IPS-15b (cell line): ENCODE results near the gene ZPBP2.
"Not testable (repeated sequence)": the region's sequence is repeated elsewhere in the genome, so short reads cannot be mapped to it uniquely, and the experiment has no call there.

Experiments
- H3K27me3 ChIP-seq: one replicate; pipeline ENCODE4 v1.6.1; 2013; ENCODE audit warnings: low read length; ENCODE audit not compliant: control insufficient read depth, insufficient read depth
- H3K36me3 ChIP-seq: one replicate; pipeline ENCODE4 v1.6.1; 2013; ENCODE audit warnings: low read length; ENCODE audit not compliant: control insufficient read depth, insufficient read depth
- H3K4me1 ChIP-seq: one replicate; pipeline ENCODE4 v1.6.1; 2013; ENCODE audit warnings: mild to moderate bottlenecking, low read length; ENCODE audit not compliant: control insufficient read depth, insufficient read depth
- H3K4me3 ChIP-seq: one replicate; pipeline ENCODE4 v1.5.1; 2013; ENCODE audit warnings: low read depth, low read length
- H3K9ac ChIP-seq: one replicate; pipeline ENCODE4 v1.6.1; 2013; ENCODE audit warnings: low read depth, mild to moderate bottlenecking, low read length
- H3K9me3 ChIP-seq: one replicate; pipeline ENCODE4 v1.6.1; 2013; ENCODE audit warnings: mild to moderate bottlenecking, low read length; ENCODE audit not compliant: control insufficient read depth, insufficient read depth

The ZPBP2 gene

DNA sequence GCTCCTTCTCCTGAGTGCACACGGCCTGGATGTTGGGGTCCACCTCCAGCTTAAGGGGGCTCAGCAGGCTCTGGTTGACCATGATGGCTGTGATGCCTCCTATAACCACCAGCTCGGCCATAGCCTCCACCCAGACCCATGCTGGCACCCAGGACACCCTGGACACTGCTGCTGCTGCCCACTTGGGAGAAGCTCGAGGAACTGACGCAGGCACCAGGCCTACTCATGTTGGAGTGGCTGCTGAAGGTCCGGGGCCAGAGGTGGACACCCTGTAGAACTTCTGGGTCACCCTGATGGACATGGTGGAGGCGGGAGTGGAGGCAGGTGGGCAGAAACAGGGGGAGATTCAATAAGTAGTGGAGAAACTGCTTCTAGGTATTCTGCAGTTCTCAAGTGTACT, 31.9 kb upstream of the ZPBP2 start:
- Histone ChIP-seq H3K36me3 (no peaks in the 10 kb centered on the region), H3K4me1 (no peaks in the 10 kb centered on the region), H3K27me3 (no peaks in the 10 kb centered on the region), H3K9me3 (no peaks in the 10 kb centered on the region), H3K9ac (no peak overlapping the region), H3K4me3 (no peak overlapping the region)

DNA sequence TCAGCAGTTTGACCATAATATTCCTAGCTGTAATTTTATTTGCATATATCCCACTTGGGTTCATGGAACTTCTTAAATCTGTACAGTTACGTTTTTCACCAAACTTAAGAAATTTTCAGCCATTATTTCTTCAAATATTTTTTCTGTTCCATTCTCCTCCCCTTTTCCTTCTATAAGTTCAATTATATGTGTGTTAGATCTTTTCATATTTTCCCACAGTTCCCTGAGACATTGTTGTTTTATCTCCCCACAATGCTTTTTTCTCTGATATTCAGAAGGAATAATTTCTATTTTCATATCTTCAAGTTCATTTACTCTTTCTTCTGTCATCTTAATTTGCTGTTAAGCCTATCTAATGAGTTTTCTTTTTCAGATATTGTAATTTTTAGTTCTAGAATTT, 29.9 kb upstream of the ZPBP2 start:
- Histone ChIP-seq H3K9me3 (no peaks in the 10 kb centered on the region), H3K4me1 (no peaks in the 10 kb centered on the region), H3K4me3 (no peak overlapping the region), H3K36me3 (no peaks in the 10 kb centered on the region), H3K27me3 (no peaks in the 10 kb centered on the region), H3K9ac (no peak overlapping the region)

GRCh38 chr17:39838784-39839183, 29.2 kb upstream of the ZPBP2 start:
- H3K4me3 ChIP-seq: no peak overlapping the region
- H3K4me1 ChIP-seq: no peaks in the 10 kb centered on the region
- H3K36me3 ChIP-seq: no peaks in the 10 kb centered on the region
- no peak overlapping the region for H3K9ac ChIP-seq
- H3K27me3 ChIP-seq: no peaks in the 10 kb centered on the region
- H3K9me3 ChIP-seq: no peaks in the 10 kb centered on the region

- Histone ChIP-seq H3K4me3 (no peak overlapping the region), H3K9ac (no peak overlapping the region), H3K9me3 (no peaks in the 10 kb centered on the region), H3K27me3 (no peaks in the 10 kb centered on the region), H3K4me1 (no peaks in the 10 kb centered on the region), H3K36me3 (no peaks in the 10 kb centered on the region)
These were observed 26.8 kb upstream of the ZPBP2 start for GRCh38 chr17:39841134-39841683.

- Histone ChIP-seq H3K9ac (no peak overlapping the region), H3K4me1 (no peaks in the 10 kb centered on the region), H3K9me3 (no peaks in the 10 kb centered on the region), H3K36me3 (no peaks in the 10 kb centered on the region), H3K27me3 (no peaks in the 10 kb centered on the region), H3K4me3 (no peak overlapping the region)
These were observed 22.8 kb upstream of the ZPBP2 start for GRCh38 chr17:39845052-39845846.

GRCh38 chr17:39846205-39846604, 21.8 kb upstream of the ZPBP2 start:
- no peaks in the 10 kb centered on the region for H3K9me3 ChIP-seq
- H3K9ac ChIP-seq: no peak overlapping the region
- no peak overlapping the region for H3K4me3 ChIP-seq
- H3K27me3 ChIP-seq: no peaks in the 10 kb centered on the region
- no peaks in the 10 kb centered on the region for H3K4me1 ChIP-seq
- no peaks in the 10 kb centered on the region for H3K36me3 ChIP-seq

GRCh38 chr17:39848600-39848999, 19.4 kb upstream of the ZPBP2 start:
- Histone ChIP-seq H3K36me3 (no peaks in the 10 kb centered on the region), H3K4me3 (no peak overlapping the region), H3K27me3 (no peaks in the 10 kb centered on the region), H3K9me3 (no peaks in the 10 kb centered on the region), H3K4me1 (no peaks in the 10 kb centered on the region), H3K9ac (no peak overlapping the region)

- not testable (repeated sequence) for H3K36me3 ChIP-seq, H3K9me3 ChIP-seq, H3K9ac ChIP-seq, H3K27me3 ChIP-seq, H3K4me1 ChIP-seq, H3K4me3 ChIP-seq
These were observed 17.8 kb upstream of the ZPBP2 start for GRCh38 chr17:39850186-39850585.

DNA sequence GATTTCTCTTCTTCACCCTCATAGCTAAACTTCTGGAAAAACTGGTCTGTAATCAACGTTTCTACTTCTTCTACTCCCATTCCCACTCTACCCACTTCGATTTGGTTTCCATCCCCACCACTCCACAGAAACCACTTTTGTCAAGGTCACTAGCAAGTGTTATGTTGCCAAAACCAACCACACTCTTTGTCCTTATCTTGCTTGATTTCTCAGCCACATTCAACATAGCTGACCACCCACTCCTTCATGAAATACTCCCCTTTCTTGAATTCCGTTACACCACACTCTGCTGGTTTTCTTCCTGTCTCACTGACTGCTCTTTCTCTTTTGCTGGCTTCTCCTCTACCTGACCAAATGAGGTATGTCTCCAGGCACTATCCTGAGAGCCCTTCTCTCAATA, 15.8 kb upstream of the ZPBP2 start:
- no peaks in the 10 kb centered on the region for H3K4me1 ChIP-seq
- H3K9ac ChIP-seq: no peak overlapping the region
- H3K4me3 ChIP-seq: no peak overlapping the region
- no peaks in the 10 kb centered on the region for H3K36me3 ChIP-seq
- no peaks in the 10 kb centered on the region for H3K27me3 ChIP-seq
- H3K9me3 ChIP-seq: no peaks in the 10 kb centered on the region

- no peaks in the 10 kb centered on the region for H3K4me1 ChIP-seq
These were observed 13.1 kb upstream of the ZPBP2 start for GRCh38 chr17:39854909-39855308.

GRCh38 chr17:39855911-39856649, 11.9 kb upstream of the ZPBP2 start:
- H3K27me3 ChIP-seq: not testable (repeated sequence)

More at GRCh38 chr17:39854909-39855308, 13.1 kb upstream of the ZPBP2 start:
- Histone ChIP-seq H3K27me3 (no peaks in the 10 kb centered on the region), H3K36me3 (no peaks in the 10 kb centered on the region), H3K4me3 (no peak overlapping the region), H3K9me3 (no peaks in the 10 kb centered on the region), H3K9ac (no peak overlapping the region)

DNA sequence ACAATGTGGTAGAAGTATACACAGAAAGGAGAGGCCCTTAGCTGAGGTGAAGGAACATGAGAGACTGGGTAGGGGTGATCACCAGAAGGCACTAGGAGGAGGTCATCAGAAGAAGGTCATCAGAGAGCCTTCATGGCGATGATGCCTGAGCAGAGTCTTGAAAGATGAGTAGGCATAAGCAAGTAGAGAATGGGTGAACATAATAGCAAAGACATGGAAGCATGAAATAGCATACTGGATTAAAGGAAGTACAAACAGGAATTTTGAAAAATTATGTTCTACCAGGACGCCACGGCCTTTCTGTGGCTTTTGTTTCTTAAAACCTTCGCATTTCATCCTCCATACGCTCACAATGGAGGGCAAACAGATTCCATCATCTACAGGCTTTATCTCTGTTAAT, 6.8 kb upstream of the ZPBP2 start:
- Histone ChIP-seq H3K4me3 (no peak overlapping the region), H3K36me3 (no peaks in the 10 kb centered on the region), H3K27me3 (peaks cover 38% of the 10 kb centered on the region), H3K9ac (no peak overlapping the region), H3K9me3 (no peaks in the 10 kb centered on the region), H3K4me1 (no peaks in the 10 kb centered on the region)

More at GRCh38 chr17:39855911-39856649, 11.9 kb upstream of the ZPBP2 start:
- H3K36me3 ChIP-seq, H3K9ac ChIP-seq, H3K4me3 ChIP-seq, H3K4me1 ChIP-seq, H3K9me3 ChIP-seq: not testable (repeated sequence)
